Measurements from ENCODE around the gene ICAM5.

DNA sequence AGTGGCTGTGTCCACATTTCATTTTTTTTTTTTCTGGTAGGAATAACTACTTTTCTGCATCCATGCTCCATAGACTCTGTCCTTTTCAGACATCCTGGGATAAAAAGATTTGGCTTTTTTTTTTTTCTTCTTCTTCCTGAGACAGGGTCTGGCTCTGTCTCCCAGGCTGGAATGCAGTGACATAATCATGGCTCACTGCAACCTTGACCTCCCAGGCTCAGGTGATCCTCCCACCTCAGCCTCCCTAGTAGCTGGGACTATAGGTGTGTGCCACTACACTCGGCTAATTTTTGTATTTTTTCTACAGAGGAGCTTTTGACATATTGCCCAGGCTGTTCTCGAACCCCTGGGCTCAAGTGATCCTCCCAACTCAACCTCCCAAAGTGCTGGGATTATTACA is 53.7 kb downstream of the ICAM5 start:
- TF ChIP-seq CTCF (conservative IDR thresholded peaks at IDR 0.05 in 1 of 2, IDR thresholded peaks at IDR 0.05 in 1 of 2; ENCODE audit: extremely low read depth in 1 of 2, insufficient read depth in 1 of 2, low read depth in 1 of 2, low read length in 2 of 2) (no peak), EZH2 (IDR thresholded peaks at IDR 0.05; ENCODE audit: borderline replicate concordance, low read length) (no peak)
